Fibroblast of skin of back (primary cell): ENCODE results near the gene TLR10.
"Not testable (repeated sequence)": the region's sequence is repeated elsewhere in the genome, so short reads cannot be mapped to it uniquely, and the experiment has no call there.

Experiments
- DNase-seq: peaks from one replicate; pipeline ENCODE4 v3.0.0-alpha.2; 2013

The TLR10 gene

DNA sequence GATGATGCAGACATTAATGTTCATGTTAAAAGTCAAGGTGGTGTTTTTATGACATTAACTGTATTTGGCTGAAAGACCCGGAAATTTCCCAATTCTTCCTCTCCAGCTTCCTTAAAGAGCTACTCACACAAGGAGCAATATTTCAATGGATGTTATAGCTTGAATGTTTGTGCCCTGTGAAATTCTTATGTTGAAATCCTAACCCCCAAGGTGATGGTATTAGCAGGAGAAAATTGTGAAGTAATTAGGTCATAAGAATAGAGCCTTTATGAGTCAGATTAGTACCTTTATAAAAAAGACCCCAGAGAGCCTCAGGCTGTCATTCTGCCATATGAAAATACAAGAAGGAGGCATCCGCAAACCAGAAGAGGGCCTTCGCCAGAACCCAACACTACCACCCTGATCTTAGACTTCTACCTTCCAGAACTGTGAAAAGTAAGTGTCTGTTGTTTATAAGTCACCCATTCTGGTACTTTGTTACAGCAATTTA is 18.2 kb upstream of the TLR10 start:
- DNase-seq, result no peak

DNA sequence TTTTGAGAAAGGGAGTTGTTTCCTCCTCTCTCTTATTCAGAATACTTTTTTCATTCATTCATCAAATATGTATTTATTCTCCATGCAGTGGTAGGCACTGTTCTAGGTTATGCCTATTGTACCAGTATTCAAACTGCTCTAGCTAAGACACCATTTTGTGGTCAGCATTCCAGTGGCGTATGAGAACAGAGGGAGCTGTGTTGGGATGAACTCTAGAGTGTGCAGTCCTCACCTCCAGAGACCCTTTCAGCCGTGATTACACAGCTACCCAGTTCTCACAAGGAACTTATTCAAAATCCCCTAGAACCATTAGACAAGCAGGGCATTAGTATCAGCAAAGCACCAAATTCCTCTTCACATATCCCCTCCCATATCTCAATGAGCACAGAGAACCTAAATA is 17.6 kb upstream of the TLR10 start:
- DNase-seq, result no peak

DNA sequence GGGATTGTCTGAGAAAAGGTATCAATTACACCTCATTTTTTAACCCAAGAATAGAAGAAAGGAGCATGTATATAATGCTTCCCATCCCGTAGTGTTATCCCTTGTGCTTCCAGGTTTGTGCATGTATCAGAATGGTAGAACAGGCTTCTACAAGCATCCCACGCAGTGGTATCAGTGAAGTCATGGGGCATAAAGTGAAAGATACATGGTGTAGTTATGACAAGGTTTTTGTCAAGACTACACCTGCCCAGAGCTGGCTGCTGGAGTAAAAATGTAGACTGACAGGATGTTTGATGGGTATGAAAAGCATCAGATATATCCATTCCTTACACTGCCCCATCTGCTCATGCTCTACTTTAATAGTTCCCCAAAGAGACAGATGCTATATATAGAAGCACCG is 12.3 kb upstream of the TLR10 start:
- no peak for DNase-seq

DNA sequence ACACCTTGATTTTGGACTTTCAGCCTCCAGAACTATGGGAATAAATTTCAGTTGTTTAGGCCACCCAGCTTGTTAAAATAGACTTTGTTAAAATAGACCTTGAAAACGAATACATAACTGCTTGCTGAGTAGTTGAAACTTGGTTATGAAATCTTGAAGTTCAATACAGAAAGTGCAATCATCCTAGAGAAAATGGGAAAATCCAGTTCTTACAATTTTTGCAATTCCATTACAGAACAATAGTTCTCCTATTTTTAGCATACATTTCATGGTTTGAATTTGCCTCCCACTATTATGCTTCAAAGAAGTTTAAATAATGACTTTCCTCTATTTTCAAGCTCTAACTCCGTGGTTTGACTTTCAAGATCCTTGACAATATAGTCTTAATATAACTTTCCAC is 11.3 kb upstream of the TLR10 start:
- DNase-seq, result no peak

DNA sequence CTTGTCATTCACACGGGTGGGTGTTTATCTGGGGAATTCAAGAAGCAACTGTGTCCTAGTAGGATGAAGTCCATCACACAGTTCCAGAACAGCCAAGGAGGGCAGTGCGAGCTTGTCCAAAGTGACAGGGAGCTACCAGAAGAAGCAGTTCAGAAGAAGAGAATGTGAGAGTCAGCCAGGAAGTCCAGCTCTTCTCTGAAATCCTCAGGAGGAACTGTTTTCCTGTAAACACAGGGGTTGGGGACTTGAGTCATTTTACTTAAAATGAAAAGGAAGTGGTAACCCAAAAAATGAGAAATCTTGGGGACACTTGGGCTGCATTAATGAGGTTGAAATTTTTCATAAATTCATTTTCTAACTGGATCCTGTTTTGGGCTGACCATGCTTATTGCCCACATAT is 8.2 kb upstream of the TLR10 start:
- DNase-seq, result no peak

DNA sequence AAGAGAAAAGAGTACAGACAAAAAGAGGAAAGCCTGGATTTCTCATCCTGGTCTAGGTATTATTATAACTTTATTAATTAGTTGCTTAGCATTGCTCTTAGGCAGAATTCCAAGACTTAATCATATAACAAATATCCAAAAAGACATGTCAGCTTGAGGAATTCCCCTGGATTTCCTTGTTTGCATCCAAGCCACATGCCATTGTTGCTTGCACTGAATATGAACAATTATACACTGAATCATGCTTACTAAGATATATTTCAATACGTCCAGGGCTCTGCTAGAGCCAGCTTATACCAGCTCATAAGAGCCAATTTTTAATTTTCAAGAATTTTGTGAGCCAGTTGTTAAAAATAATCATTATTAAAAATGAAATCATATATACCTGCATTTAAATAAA is 5.5 kb upstream of the TLR10 start:
- DNase-seq, result peak; percentile 50

DNA sequence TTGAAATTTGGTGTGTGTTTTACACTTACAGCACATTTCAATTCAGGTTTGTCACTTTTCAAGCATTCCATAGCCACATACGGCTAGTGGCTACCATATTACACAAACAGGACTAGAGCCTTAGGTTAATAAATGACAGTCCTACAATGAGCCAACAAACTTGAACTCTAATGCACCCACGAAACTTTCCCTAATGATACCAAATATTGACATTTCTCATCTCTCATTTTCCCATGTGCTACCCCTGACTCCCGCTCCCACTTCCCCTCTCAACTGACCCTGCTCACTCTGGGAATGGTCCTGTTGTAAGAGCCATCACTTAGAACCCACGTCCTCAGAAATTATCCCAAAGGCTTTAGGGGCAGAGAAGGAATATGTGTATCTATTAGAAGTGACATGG is 4.9 kb upstream of the TLR10 start:
- DNase-seq, result no peak

DNA sequence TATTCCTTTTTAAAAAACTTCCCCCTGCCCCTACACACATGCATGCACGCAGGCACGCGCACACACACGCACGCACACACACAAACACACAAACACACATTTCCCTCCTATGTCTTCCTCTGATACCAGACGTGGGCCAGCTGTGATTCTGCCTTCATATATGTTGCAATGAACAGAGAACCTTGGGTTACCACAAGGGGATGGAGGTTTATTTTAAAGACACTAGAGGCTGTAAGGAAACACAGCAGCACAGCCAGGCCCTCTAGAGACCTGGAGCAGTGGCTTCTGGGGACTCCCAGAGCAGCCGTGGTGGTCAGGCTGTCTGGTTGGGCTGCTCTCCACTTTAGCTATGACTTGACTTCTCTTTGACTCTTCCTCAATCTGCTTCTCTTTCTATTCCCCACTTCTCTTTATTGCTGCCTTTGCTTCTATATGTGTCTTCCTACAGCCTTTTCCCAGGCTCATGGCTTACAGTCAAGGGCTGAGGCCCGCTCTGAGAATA is 3.2 kb upstream of the TLR10 start:
- no peak for DNase-seq

DNA sequence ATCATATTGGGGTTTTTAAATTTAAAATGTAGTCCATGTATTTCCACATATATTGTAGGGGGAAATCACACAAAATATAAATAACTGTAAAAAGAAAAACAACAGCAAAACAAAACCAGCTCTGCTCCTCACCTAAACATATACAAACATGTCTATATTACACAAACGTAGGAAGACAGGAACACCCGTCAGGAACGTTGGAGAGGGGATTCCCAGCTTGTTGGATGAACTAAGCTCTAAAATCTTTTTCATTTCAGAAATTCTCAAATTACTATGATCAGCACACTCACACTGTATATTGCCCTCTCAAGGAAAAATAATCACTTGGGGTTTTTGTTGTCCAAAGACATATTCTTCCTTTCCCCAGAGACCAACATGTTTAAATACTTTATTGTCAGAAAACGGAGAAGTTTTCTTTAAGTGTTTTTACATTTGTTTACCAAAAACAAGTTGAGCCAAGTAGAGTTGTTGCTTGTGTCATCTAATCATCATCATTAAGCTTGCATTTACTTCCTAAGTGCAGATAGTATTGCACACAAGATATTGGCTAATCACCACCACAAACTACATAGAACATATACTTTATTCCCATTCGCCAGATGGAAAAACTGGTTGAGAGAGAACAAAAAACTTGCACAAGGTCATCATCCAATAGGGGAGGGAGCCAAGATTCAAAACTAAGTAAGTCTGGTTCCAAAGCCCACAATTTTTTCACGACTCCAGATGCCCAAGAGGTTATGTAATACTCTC is 2.4 kb upstream of the TLR10 start:
- no peak for DNase-seq

DNA sequence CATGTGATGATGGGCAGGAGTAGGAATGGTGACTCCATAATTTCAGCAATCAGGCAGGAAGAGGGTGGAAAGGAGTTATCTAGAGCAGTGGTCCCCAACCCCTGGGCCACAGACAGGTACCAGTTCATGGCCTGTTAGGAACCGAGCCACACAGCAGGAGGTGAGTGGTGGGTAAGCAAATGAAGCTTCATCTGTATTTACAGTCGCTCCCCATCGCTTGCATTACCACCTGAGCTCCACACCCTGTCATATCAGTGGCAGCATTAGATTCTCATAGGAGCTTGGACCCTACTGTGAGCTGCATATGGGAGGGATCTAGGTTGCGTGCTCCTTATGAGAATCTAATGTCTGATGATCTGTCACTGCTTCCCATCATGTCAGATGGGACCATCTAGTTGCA is 1.4 kb upstream of the TLR10 start:
- no peak for DNase-seq

DNA sequence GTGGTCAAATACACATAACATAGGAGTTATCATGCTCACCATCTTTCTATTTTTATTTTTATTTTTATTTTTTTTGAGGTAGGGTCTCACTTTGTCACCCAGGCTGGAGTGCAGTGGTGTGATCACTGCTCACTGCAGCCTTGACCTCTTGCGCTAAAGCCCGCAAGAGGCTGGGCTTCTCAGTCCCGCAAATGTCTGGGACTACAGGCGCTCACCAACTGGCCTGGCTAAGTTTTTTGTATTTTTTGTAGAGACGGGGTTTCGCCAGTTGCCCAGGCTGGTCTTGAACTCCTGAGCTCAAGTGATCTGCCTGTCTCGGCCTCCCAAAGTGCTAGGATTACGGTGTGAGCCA is 295 bp upstream of the TLR10 start:
- DNase-seq, result no peak

DNA sequence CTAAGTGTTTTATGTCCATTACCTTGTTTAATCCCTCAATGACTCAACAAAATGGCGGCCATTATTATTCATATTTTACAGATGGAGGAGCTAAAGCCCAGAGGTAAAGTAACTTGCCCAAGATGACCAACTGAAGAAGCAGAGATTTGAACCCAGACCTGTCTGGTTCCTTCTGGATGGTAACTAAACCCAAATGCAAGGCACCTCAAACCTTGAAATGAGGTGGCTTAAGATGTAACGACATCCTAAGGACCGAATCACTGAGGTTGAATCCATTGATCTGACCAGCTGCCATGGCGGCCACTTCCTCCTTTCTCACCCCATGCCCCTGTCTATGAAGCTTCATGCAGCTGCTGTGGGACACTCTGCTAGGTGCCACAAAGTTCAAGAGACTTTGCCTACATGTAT is 932 bp downstream of the TLR10 start:
- DNase-seq, result no peak

DNA sequence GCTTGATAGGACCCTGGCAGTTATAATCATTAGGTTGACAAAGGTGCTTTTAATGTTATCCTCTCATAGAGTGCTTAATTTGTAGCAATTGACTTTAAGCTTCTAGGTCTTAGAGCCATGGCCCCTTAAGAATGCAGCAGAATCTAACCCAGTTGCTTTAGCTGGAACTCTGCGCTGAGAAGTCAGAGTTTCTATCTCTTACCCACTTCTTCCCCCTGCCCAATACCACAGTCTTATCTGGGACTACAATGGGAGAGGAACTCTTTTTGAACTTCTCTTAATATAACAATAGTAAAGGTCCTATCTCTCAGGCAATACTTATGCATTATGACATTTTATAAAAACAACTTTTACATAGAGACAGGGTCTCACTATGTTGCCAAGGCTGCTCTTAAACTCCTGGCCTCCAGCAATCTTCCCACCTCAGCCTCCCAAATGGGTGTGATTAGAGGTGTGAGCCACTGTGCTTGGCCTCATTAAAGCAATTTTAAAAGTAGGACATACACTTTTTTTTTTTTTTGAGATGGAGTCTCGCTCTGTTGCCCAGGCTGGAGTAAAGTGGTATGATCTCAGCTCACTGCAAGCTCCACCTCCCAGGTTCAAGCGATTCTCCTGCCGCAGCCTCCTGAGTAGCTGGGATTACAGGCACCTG is 1.8 kb downstream of the TLR10 start:
- DNase-seq, result no peak

DNA sequence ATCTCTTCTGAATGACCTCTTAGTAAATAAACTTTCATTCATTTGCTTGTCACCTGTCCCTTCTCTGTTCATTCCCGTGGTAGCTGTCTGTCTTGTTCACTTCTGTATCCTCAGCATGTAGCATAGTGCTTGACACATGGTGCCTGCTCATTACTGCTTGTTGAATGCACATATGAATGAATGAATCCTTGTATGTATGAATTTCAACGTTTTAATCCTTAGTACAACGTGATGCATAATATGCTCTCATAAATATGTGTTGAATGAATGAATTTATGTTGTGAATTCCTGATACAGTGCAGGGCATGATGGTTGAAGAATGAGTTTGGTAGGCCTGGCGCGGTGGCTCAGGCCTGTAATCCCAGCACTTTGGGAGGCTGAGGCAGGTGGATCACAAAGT is 3.0 kb downstream of the TLR10 start:
- DNase-seq, result no peak

DNA sequence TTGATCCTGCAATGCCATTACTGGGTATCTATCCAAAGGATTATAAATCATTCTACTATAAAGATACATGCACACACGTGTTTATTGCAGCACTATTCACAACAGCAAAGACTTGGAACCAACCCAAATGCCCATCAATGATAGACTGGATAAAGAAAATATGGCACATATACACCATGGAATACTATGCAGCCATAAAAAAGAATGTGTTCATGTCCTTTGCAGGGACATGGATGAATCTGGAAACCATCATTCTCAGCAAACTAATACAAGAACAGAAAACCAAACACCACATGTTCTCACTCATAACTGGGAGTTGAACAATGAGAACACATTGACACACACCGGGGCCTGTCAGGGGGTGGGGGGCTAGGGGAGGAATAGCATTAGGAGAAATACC is 4.9 kb downstream of the TLR10 start:
- not testable (repeated sequence) for DNase-seq

DNA sequence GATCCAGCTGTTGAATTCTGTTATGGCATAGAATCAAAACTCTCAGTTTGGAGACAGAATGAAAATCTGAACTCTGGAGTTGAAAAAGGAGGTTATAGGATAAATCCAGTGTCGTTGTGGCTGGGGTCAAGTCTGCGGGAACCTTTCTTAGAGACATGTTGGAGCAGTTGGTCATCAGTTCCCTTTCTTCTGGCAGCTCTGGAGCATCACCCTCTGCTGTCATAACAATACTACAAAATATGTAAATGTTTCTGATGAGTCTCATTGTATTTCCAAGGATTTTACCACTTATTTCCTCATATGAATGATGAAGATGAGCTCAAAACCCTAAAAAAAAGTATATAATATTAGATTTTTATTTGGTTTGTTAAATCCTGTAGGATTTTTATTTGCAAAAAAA is 7.5 kb downstream of the TLR10 start:
- DNase-seq, result no peak

DNA sequence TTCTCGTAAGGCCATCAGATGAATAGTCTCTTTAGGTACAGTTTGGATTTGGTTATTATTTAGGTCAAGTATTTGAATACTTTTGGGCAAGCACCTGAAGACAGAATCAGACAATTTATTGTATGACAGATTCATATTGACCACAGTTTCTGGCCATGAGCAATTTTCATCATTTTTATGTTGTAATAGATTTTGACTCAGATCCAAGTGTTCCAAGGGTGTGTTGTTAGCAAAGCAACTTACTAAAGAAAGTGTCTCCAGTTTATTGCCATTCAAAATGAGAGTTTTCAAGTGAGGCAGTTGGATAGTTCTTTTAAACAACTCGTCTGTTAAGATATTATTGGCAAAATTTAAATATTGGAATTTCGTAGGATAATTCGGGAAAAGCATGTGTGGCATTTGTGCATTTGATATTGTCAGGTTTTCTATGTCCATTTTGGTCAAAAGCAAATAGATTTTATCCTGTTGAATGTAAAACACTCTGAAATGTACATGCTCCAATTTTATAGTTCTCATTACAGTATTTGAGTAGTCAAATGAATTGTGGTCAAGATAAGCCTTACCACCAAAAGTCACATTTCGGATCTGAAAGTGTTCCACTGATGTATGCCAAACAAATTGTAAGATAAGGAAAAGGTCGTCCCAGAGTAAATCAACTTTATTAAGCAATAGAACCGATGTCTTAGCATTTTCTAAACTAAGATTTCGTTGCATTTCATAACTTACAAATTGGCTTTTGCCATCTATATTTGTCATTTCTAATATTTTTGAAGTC is 8.4 kb downstream of the TLR10 start:
- no peak for DNase-seq

DNA sequence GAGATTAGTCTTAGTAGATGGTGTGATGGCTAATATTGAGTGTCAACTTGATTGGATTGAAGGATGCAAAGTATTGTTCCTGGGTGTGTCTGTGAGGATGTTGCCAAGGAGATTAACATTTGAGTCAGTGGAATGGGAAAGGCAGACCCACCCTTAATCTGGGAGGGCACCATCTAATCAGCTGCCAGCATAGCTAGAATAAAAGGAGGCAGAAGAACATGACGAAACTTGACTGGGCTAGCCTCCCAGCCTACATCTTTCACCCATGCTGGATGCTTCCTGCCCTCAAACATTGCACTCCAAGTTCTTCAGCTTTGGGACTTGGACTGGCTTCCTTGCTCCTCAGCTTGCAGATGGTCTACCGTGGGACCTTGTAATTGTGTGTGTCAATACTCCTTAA is 12.5 kb downstream of the TLR10 start:
- not testable (repeated sequence) for DNase-seq

DNA sequence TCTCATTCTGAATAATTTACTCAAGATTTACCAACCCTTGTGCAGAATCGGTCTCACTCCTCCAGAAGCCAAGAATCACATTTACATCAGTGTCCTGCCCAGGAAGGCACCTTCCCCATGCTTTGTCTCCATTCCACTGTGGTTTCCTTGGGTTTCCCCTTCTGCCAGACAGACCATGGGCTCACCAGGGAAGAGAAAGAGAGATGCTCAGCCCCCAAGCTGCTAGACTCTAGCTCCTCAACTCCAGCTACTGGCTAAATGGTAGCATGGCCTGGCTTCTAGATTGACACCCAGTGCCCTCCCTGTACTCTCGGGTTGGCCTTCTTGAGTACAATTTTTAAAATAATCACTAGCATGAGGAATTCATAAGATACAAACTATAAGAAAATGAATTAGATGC is 12.9 kb downstream of the TLR10 start:
- DNase-seq, result no peak

DNA sequence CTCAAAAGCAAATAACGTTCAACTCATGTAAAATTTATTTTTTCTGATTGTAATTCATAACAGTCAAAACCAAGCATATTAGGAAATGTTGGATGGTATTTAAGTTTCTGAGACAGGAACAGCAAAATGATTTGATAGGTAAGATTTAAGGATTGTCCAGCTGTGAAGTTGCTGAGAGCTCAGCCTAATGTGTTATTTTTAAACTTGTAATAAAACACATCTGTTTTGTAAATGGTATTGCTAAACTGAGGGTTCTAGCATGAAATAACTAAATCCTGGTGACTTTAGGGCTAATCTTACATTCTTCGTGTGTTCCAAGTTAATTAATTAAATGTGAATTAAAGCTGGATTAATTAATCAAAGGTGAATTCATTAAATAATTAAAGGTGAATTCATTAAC is 13.3 kb downstream of the TLR10 start:
- DNase-seq, result no peak

DNA sequence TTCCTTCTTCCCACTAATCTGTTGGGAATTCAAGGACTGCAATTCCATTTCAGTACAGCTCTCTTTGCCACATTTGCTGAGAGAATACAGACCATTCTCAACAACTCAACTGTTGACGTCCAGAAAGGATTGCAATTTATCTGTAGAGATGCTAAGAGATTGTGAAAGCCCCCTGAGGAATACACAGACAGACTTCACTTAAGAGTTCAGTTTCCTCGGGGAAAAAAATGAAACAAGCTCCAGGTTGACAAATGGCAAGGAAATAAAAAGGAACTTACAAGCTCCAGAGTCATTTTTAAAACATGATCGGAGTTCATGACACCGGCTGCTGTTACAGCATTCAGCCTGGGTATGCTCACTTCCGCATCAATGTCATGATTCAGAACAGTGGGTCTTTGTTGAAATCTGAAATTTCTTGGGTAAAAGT is 13.8 kb downstream of the TLR10 start:
- peak; percentile 38 for DNase-seq

DNA sequence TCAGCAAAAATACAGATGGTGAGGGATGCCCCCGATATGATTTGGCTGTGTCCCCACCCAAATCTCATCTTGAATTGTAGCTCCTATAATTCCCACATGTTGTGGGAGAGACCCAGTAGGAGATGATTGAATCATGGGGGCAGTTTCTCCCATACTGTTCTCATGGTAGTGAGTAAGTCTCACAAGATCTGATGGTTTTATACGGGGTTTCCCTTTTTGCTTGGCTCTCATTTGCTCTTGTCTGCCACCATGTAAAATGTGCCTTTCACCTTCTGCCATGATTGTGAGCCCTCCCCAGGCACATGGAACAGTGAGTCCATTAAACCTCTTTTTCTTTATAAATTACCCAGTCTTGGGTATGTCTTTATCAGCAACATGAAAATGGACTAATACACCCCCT is 15.8 kb downstream of the TLR10 start:
- not testable (repeated sequence) for DNase-seq

DNA sequence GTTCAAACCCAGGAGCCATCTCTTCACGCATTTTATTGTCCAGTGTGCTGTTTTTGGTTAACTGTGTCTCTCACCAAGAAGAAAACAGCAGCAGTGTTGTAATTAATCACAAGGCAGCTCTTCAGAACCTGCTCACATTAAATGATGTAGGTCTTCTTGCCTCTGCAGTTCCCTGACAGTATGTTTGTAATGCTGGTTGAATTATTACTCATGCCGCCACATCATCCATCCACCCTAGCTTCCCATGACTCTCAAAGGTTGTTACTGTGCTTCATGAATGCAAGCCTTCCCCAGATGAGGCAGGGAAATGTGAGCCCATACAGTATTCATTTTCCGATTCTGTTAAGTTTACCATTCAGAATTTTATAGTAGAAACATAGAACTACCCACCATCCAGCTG is 17.4 kb downstream of the TLR10 start:
- DNase-seq, result peak; percentile 58

DNA sequence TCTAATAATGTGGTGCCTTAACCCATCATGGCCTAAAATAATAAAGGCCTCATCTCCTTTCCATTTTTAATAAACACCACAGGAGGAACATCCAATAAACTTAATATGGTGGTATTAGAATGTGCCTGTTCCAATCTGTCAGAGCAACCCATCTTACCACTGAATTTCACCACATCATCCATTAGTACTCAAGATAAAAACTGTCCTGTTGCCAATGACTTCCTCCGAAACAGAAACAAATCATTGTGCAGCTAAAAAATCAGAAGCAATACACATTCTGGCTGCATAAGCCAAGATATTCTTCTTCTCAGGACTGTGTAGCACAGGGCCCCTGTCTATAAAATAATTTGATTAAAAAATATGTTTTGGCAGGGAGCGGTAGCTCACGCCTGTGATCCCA is 18.5 kb downstream of the TLR10 start:
- no peak for DNase-seq
